IPS-20b (cell line): ENCODE measurements around the gene KLHL36.

ENCODE experiments used
- H3K27ac ChIP-seq: one replicate; pipeline ENCODE4 v1.5.1; 2013; ENCODE audit warnings: low read length
- H3K27me3 ChIP-seq: 2 replicates; pipeline ENCODE4 v1.6.1; 2013; ENCODE audit warnings: mild to moderate bottlenecking, low read length, inconsistent platforms; ENCODE audit not compliant: insufficient read depth
- H3K36me3 ChIP-seq: 2 replicates; pipeline ENCODE4 v1.6.1; 2013; ENCODE audit warnings: low read depth, mild to moderate bottlenecking, inconsistent platforms, low read length, moderate library complexity; ENCODE audit not compliant: insufficient read depth
- H3K4me1 ChIP-seq: 2 replicates; pipeline ENCODE4 v1.6.1; 2013; ENCODE audit warnings: mild to moderate bottlenecking, control low read depth, inconsistent platforms, low read length, moderate library complexity; ENCODE audit not compliant: insufficient read depth
- H3K4me3 ChIP-seq: 2 replicates; pipeline ENCODE4 v1.5.1; 2013; ENCODE audit warnings: mild to moderate bottlenecking, low read length, inconsistent platforms
- H3K9ac ChIP-seq: 2 replicates; pipeline ENCODE4 v1.6.1; 2013; ENCODE audit warnings: low read depth, mild to moderate bottlenecking, inconsistent platforms, low read length, moderate library complexity
- H3K9me3 ChIP-seq: 2 replicates; pipeline ENCODE4 v1.6.1; 2013; ENCODE audit warnings: mild to moderate bottlenecking, low read depth, low read length, inconsistent platforms; ENCODE audit not compliant: insufficient read depth

The KLHL36 gene

GRCh38 chr16:84633622-84634021 is 14.7 kb upstream of the KLHL36 start:
- H3K4me3 ChIP-seq, result no peak overlapping the region
- H3K9me3 ChIP-seq, result no peaks in the 10 kb centered on the region
- H3K27ac ChIP-seq, result no peak overlapping the region
- no peaks in the 10 kb centered on the region for H3K4me1 ChIP-seq
- H3K27me3 ChIP-seq, result no peaks in the 10 kb centered on the region
- no peaks in the 10 kb centered on the region for H3K36me3 ChIP-seq
- no peak overlapping the region for H3K9ac ChIP-seq

GRCh38 chr16:84635702-84636101 is 12.6 kb upstream of the KLHL36 start:
- Histone ChIP-seq H3K4me1 (no peaks in the 10 kb centered on the region), H3K27ac (no peak overlapping the region), H3K27me3 (no peaks in the 10 kb centered on the region), H3K9me3 (no peaks in the 10 kb centered on the region), H3K4me3 (no peak overlapping the region), H3K36me3 (no peaks in the 10 kb centered on the region), H3K9ac (no peak overlapping the region)

GRCh38 chr16:84637709-84638108 is 10.6 kb upstream of the KLHL36 start:
- no peaks in the 10 kb centered on the region for H3K9me3 ChIP-seq
- H3K36me3 ChIP-seq, result no peaks in the 10 kb centered on the region
- H3K27ac ChIP-seq, result no peak overlapping the region
- H3K27me3 ChIP-seq, result no peaks in the 10 kb centered on the region
- H3K9ac ChIP-seq, result no peak overlapping the region
- no peak overlapping the region for H3K4me3 ChIP-seq
- no peaks in the 10 kb centered on the region; the same call in 1 of the 2 replicates for H3K4me1 ChIP-seq

GRCh38 chr16:84638231-84638806 is 10.0 kb upstream of the KLHL36 start:
- Histone ChIP-seq H3K27ac (no peak overlapping the region), H3K9ac (no peak overlapping the region), H3K27me3 (no peaks in the 10 kb centered on the region), H3K4me1 (no peaks in the 10 kb centered on the region; the same call in 1 of the 2 replicates), H3K36me3 (no peaks in the 10 kb centered on the region), H3K4me3 (no peak overlapping the region), H3K9me3 (no peaks in the 10 kb centered on the region)

GRCh38 chr16:84640145-84640544 is 8.2 kb upstream of the KLHL36 start:
- no peak overlapping the region for H3K4me3 ChIP-seq
- no peaks in the 10 kb centered on the region for H3K27me3 ChIP-seq
- no peaks in the 10 kb centered on the region for H3K36me3 ChIP-seq
- no peak overlapping the region for H3K27ac ChIP-seq
- H3K4me1 ChIP-seq, result no peaks in the 10 kb centered on the region; the same call in 1 of the 2 replicates
- no peaks in the 10 kb centered on the region for H3K9me3 ChIP-seq
- no peak overlapping the region for H3K9ac ChIP-seq

- Histone ChIP-seq H3K27ac (no peak overlapping the region), H3K27me3 (no peaks in the 10 kb centered on the region), H3K9ac (no peak overlapping the region)
These were observed 6.5 kb upstream of the KLHL36 start for GRCh38 chr16:84641643-84642358.

GRCh38 chr16:84643180-84643583 is 5.1 kb upstream of the KLHL36 start:
- Histone ChIP-seq H3K4me1 (no peaks in the 10 kb centered on the region; the same call in 1 of the 2 replicates), H3K4me3 (no peak overlapping the region), H3K9me3 (no peaks in the 10 kb centered on the region), H3K9ac (no peak overlapping the region), H3K36me3 (no peaks in the 10 kb centered on the region), H3K27ac (no peak overlapping the region), H3K27me3 (peaks cover 9% of the 10 kb centered on the region)

More at GRCh38 chr16:84641643-84642358, 6.5 kb upstream of the KLHL36 start:
- Histone ChIP-seq H3K4me1 (no peaks in the 10 kb centered on the region; the same call in 1 of the 2 replicates), H3K4me3 (no peak overlapping the region), H3K9me3 (no peaks in the 10 kb centered on the region), H3K36me3 (no peaks in the 10 kb centered on the region)

GRCh38 chr16:84643674-84644073 is 4.6 kb upstream of the KLHL36 start:
- Histone ChIP-seq H3K36me3 (no peaks in the 10 kb centered on the region), H3K9ac (no peak overlapping the region), H3K27me3 (peaks cover 9% of the 10 kb centered on the region), H3K27ac (no peak overlapping the region), H3K9me3 (no peaks in the 10 kb centered on the region), H3K4me3 (no peak overlapping the region), H3K4me1 (no peaks in the 10 kb centered on the region; the same call in 1 of the 2 replicates)

- no peak overlapping the region for H3K27ac ChIP-seq
- no peaks in the 10 kb centered on the region for H3K9me3 ChIP-seq
- peaks cover 23% of the 10 kb centered on the region for H3K27me3 ChIP-seq
- peaks cover 19% of the 10 kb centered on the region for H3K36me3 ChIP-seq
- peak overlapping the region; percentile 16; the same call in 1 of the 2 replicates for H3K9ac ChIP-seq
- peak overlapping the region; percentile 68 for H3K4me3 ChIP-seq
- H3K4me1 ChIP-seq, result no peaks in the 10 kb centered on the region
These were observed 542 bp downstream of the KLHL36 start for GRCh38 chr16:84648595-84649510.

GRCh38 chr16:84649511-84649861 is 1.2 kb downstream of the KLHL36 start:
- no peaks in the 10 kb centered on the region for H3K4me1 ChIP-seq
- no peaks in the 10 kb centered on the region for H3K9me3 ChIP-seq
- H3K36me3 ChIP-seq, result peaks cover 19% of the 10 kb centered on the region
- H3K27ac ChIP-seq, result no peak overlapping the region
- peaks cover 23% of the 10 kb centered on the region for H3K27me3 ChIP-seq
- H3K9ac ChIP-seq, result no peak overlapping the region
- H3K4me3 ChIP-seq, result peak overlapping the region; percentile 68

GRCh38 chr16:84650062-84650991 is 2.0 kb downstream of the KLHL36 start:
- H3K27ac ChIP-seq, result no peak overlapping the region
- peaks cover 19% of the 10 kb centered on the region for H3K36me3 ChIP-seq
- no peaks in the 10 kb centered on the region for H3K4me1 ChIP-seq
- H3K27me3 ChIP-seq, result peaks cover 23% of the 10 kb centered on the region
- H3K4me3 ChIP-seq, result no peak overlapping the region
- no peaks in the 10 kb centered on the region for H3K9me3 ChIP-seq
- H3K9ac ChIP-seq, result no peak overlapping the region
